GM19397 (cell line): ENCODE results near the gene GALNT8.

Source experiments
- ATAC-seq: cut with Tn5 transposase; IDR thresholded peaks from one replicate; pipeline ENCODE4 v1.9.1; 2021; ENCODE audit warnings: mild to moderate bottlenecking, moderate library complexity; ENCODE audit not compliant: unreplicated experiment

GALNT8 gene

GRCh38 chr12:4794491-4794890 is 74.3 kb downstream of the GALNT8 start:
- ATAC-seq, result no peak

DNA sequence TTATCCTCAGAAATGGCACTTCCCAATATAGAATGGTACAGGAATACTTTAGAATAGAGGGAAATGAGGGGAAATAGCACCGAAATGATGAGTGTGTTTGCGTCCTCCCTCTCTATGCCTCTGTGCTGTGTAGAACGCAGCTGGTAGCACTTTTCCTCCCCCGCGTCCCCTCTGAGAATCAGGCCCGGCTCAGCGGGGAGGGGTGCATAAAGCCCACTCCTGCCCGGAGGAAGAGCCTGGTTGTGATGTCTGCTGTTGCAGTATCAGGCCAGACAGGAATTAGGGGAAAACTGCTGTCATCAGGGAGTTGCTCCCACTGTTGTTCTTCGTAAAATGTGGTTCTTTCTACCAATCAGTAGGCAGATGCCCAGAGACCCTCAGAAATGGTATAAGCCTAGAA is 76.0 kb downstream of the GALNT8 start:
- ATAC-seq, result no peak

- ATAC-seq, result no peak
Measured at GRCh38 chr12:4796694-4797482, 76.7 kb downstream of the GALNT8 start.

GRCh38 chr12:4800555-4800954 is 80.4 kb downstream of the GALNT8 start:
- ATAC-seq, result no peak

- no peak for ATAC-seq
Measured at GRCh38 chr12:4802841-4803240, 82.6 kb downstream of the GALNT8 start.

DNA sequence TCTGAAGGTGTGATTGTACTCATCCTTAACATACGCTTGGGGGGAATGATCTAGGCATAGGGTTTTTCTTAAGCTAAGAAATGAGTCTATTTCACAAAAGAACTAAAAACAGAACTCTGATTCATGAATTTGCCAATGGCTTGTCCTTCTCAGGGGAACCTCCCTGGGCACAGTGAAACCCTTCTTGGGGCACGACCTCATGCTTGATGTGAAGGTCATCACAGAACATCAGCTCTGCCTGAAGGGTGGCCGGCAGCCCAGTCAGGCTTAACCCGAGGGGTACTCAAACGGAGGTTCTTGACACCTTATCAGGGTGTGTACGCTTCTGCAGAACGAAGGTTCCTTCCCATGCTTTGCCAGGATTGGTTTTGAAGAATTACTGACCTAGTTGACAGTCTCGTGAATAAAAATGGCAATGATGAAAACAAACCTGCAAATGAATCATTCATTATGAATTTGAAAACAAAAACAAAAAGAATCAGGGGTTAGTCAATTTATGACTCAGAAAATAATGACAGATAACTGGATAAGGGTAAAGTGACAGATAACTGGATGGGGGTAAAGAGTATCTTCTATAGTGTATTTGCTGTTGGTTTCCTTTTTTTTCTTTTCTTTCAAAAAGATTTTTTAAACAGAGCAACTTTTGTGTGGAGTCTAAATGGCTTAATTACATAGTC is 86.4 kb downstream of the GALNT8 start:
- ATAC-seq, result no peak

DNA sequence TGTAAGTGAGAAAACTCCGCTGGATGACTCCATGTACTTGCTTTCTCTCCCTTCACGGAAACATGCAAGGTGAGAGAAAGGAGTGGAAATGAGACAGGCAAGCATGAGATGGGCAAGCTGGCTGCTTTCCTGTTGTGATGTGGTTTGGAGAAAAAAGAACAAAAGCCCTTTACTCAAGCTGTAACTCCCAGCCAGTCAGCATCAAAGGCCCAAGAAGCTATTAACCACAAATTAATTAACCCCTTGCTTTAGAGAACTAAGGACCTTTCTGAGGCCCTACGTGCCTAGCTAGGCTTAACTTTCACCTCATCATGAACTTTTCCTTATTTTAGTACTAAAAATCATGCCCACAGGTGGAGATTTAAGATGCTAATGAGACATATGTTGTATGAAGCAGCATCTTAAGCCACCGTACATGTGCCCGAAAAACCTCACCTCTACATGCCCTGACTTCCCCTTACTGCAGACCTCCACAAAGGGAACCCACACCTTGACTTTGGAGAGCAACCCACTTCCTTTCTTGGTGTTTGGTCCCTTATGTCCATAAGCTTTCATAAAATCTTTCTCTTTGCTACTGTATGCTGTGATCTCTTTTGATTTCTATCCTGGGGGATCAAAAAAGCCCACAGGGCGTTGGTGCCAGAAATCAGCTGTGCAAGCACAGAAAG is 87.0 kb downstream of the GALNT8 start:
- ATAC-seq, result no peak

DNA sequence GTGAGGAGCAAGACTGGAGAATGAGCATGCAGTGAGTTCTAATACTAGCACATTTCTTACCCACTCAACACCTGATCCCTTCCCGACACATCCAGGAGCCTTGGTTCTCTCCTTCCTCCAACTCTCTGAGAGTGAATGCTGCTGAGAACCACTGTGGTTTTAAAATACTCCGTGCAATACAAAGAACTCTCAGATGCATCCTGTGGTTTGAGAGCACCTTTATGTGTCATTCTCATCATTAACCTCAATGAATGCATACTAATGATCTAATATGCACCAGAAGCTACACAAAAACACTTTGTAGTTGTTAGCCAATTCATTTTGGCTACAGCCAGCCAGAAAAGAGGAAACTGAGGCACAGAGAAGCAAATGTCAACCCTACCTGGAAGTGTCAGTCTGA is 87.6 kb downstream of the GALNT8 start:
- ATAC-seq, result no peak

DNA sequence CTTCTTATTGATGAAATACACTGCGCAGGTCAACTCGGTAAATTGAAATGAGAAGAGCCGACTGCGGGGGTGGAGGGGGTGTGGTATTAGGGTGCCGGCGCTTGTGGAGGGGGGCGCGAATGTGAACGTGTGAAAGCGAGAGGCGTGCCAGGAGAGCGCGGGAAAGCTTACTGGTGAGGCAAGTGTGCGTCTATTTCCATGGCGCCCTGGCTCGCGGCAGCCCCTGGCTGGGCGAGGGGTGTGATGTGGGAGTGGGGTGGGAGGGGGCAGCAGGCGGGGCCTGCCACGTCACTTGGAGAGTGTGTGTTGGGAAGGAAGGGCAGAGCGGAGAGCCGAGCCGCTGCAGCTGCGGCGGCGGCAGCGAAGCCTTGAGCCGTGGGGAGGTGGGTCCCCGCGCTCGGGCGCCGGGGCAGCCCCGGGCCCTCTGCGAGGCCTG is 88.8 kb downstream of the GALNT8 start:
- ATAC-seq, result no peak

- no peak for ATAC-seq
Measured at GRCh38 chr12:4809449-4810218, 89.4 kb downstream of the GALNT8 start.

- ATAC-seq, result no peak
Measured at GRCh38 chr12:4810219-4810671, 90.0 kb downstream of the GALNT8 start.

DNA sequence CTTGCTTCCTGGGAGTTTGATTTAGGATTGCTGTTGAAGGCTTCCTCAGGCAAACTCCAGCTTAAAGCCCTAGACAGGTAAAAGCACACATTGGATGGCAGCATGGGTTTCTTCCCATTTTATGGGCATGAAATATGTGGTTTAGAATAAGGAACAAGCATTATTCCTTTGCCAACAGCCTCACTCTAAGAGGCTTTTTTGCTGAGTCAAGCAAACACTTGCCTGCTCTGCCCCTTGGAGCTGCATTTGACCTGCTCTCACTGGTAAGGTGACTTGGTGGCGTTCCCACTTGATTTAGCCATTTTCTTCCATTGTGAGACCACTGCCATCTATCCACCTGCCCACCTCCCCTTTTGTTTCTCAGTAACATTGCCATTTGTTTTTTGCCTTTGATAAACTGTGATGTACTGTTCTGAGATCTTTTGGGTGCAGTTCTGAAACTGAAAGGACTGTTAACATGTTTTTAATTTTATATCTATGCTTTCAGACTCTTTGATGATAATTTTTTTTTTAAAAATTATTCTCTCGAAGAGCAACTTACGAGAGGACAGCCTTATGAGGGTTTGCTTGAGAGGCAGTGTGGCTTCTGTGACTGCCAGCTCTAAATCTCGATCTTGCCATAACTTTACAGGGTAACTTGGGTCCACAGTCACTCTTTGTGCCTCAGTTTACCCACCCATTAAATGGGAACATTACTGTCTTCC is 92.6 kb downstream of the GALNT8 start:
- ATAC-seq, result no peak

DNA sequence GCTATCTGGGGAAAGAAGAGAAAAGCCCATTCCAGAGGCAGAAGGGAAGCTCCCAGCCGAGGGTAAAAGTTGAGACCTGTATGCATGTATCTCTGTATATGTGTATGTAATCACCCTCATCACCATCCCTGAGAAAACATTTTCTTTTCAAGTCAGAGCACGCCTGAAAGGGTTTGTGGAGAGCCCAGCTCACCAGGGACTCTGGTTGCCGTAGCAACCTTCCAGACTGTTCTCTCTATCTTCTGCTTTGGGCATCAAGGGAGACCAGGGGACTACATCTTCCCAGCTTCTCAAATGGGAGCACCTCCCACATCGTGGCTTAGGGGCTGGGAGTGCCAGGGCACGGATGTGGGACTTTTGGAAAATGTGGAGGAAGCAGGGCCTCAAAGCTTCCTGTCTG is 93.5 kb downstream of the GALNT8 start:
- ATAC-seq, result no peak

GRCh38 chr12:4814485-4814884 is 94.3 kb downstream of the GALNT8 start:
- no peak for ATAC-seq

GRCh38 chr12:4816744-4817525 is 96.7 kb downstream of the GALNT8 start:
- no peak for ATAC-seq

DNA sequence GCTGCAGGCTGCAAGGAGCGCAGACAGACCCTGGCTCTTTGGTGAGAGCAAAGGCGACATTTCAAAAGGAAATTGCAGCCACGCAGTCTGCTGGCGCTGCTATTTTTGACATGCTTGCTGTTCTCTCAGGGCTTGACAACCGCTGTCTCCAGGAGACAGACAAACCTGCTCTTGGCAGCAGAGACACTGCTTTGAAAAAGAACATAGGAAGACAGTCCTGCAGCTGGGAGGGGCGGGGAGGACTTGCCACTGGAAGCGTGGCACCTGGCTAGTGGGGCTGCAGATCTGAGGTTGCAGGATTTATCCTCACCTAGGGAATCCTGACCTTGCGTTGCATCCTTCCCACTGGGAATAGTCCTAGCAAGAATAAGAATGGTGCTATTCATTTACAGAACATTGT is 97.7 kb downstream of the GALNT8 start:
- no peak for ATAC-seq

GRCh38 chr12:4819654-4820053 is 99.5 kb downstream of the GALNT8 start:
- ATAC-seq, result no peak

DNA sequence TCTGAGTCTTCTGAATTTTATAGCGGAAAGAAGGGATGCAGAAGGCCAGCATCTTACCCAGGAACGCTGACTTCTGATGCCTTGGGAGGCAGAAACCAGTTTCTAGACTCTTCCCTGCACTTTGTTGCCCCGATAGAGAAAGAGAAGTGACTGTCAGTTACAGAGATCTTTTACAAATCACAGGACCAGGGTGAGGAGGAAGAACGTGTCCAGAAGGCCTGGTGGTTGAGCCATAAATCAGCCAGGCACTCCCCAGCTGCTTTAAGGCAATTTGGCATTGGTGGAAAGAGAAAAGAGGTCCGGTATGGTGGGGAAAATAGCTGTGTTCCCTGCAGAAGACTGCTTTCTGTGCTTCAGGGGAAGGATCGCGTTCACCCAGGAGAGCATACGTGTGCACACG is 100.8 kb downstream of the GALNT8 start:
- no peak for ATAC-seq
